SU-DHL-6 (cell line): Measurements from ENCODE around the gene E2F6.

Experiments
- H2AFZ ChIP-seq: fragments of 200-600 bp; sonication (generic); 2 replicates; pipeline ENCODE4 v1.6.1; 2014; ENCODE audit warnings: low read depth, mild to moderate bottlenecking, moderate library complexity, mixed read lengths, antibody characterized with exemption, low read length; ENCODE audit not compliant: severe bottlenecking
- H3F3A ChIP-seq: fragments of 200-600 bp; shearing (Covaris generic); 2 replicates; pipeline ENCODE4 v1.6.0; 2016; ENCODE audit warnings: antibody characterized with exemption, mild to moderate bottlenecking; ENCODE audit not compliant: insufficient read depth
- H3K27ac ChIP-seq: fragments of 200-600 bp; sonication (generic); 2 replicates; pipeline ENCODE4 v1.5.1; 2016; ENCODE audit warnings: low read depth, mild to moderate bottlenecking, low read length, moderate library complexity, mixed read lengths
- H3K27me3 ChIP-seq: fragments of 200-600 bp; sonication (generic), shearing (Covaris generic); 2 replicates; pipeline ENCODE4 v1.6.0; 2014; ENCODE audit warnings: mild to moderate bottlenecking, low read length
- H3K36me3 ChIP-seq: fragments of 200-600 bp; sonication (generic); 2 replicates; pipeline ENCODE4 v1.6.1; 2014; ENCODE audit warnings: mild to moderate bottlenecking, low read length, mixed read lengths
- H3K4me2 ChIP-seq: fragments of 300-600, 200-600 bp; shearing (Covaris generic), sonication (generic); 2 replicates; pipeline ENCODE4 v1.6.0; 2014; ENCODE audit warnings: low read length, low read depth, mild to moderate bottlenecking; ENCODE audit not compliant: poor library complexity, severe bottlenecking
- H3K4me3 ChIP-seq: fragments of 200-600 bp; sonication (generic); 2 replicates; pipeline ENCODE4 v1.5.1; 2014; ENCODE audit warnings: antibody characterized with exemption, low read length, mild to moderate bottlenecking, mixed read lengths; ENCODE audit not compliant: insufficient read depth, poor library complexity, severe bottlenecking
- H3K79me2 ChIP-seq: fragments of 200-600 bp; sonication (generic); 2 replicates; pipeline ENCODE4 v1.6.1; 2014; ENCODE audit warnings: mild to moderate bottlenecking, low read length, moderate library complexity; ENCODE audit not compliant: insufficient read depth
- H3K9ac ChIP-seq: fragments of 200-600 bp; sonication (generic); 2 replicates; pipeline ENCODE4 v1.7.0; 2014; ENCODE audit warnings: mild to moderate bottlenecking, low read length
- H3K9me2 ChIP-seq: fragments of 200-600 bp; sonication (generic); replicated peaks from 2 replicates; pipeline ENCODE4 v1.6.1; 2014; ENCODE audit warnings: low read length; ENCODE audit not compliant: insufficient read depth
- H3K9me3 ChIP-seq: fragments of 200-600 bp; sonication (generic); 2 replicates; pipeline ENCODE4 v1.6.1; 2014; ENCODE audit warnings: low read length, mixed read lengths; ENCODE audit not compliant: insufficient read depth
- H4K20me1 ChIP-seq: fragments of 200-600 bp; sonication (generic); 2 replicates; pipeline ENCODE4 v1.6.1; 2014; ENCODE audit warnings: low read depth, mild to moderate bottlenecking, antibody characterized with exemption, low read length, moderate library complexity, mixed read lengths
- EZH2phosphoT487 ChIP-seq: fragments of 200-600 bp; sonication (generic), shearing (Covaris generic); conservative IDR thresholded peaks from 2 replicates; pipeline ENCODE4 v1.6.1; 2018; ENCODE audit warnings: mild to moderate bottlenecking, antibody characterized with exemption, low read length, moderate library complexity, mixed read lengths
- TF ChIP-seq, protein P1 (sequence below): fragments of 200-600 bp; sonication (generic); IDR thresholded peaks from one replicate; pipeline ENCODE4 v1.5.1; 2017; ENCODE audit warnings: antibody characterized with exemption, mild to moderate bottlenecking, low read length, moderate library complexity; ENCODE audit not compliant: insufficient read depth, poor library complexity, severe bottlenecking

Gene E2F6

GRCh38 chr2:11482473-11483035 is 16.6 kb upstream of the E2F6 start:
- H3K27ac ChIP-seq, result no peak overlapping the region
- no peaks in the 10 kb centered on the region for H4K20me1 ChIP-seq
- no peaks in the 10 kb centered on the region for H3K9me3 ChIP-seq
- TF ChIP-seq, protein P1, sequence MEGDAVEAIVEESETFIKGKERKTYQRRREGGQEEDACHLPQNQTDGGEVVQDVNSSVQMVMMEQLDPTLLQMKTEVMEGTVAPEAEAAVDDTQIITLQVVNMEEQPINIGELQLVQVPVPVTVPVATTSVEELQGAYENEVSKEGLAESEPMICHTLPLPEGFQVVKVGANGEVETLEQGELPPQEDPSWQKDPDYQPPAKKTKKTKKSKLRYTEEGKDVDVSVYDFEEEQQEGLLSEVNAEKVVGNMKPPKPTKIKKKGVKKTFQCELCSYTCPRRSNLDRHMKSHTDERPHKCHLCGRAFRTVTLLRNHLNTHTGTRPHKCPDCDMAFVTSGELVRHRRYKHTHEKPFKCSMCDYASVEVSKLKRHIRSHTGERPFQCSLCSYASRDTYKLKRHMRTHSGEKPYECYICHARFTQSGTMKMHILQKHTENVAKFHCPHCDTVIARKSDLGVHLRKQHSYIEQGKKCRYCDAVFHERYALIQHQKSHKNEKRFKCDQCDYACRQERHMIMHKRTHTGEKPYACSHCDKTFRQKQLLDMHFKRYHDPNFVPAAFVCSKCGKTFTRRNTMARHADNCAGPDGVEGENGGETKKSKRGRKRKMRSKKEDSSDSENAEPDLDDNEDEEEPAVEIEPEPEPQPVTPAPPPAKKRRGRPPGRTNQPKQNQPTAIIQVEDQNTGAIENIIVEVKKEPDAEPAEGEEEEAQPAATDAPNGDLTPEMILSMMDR, result no peak
- TF ChIP-seq EZH2phosphoT487, result no peak
- no peak overlapping the region for H3K4me3 ChIP-seq
- no peaks in the 10 kb centered on the region for H3K36me3 ChIP-seq
- H2AFZ ChIP-seq, result no peak overlapping the region
- H3F3A ChIP-seq, result no peaks in the 10 kb centered on the region
- H3K27me3 ChIP-seq, result no peaks in the 10 kb centered on the region
- H3K4me2 ChIP-seq, result no peak overlapping the region
- H3K9ac ChIP-seq, result no peak overlapping the region
- no peaks in the 10 kb centered on the region for H3K9me2 ChIP-seq
- no peaks in the 10 kb centered on the region for H3K79me2 ChIP-seq

GRCh38 chr2:11481789-11482472 is 16.0 kb upstream of the E2F6 start:
- H3F3A ChIP-seq, result no peaks in the 10 kb centered on the region
- no peaks in the 10 kb centered on the region for H3K36me3 ChIP-seq
- no peak overlapping the region for H2AFZ ChIP-seq
- no peaks in the 10 kb centered on the region for H3K9me3 ChIP-seq
- H3K27ac ChIP-seq, result no peak overlapping the region
- H3K9me2 ChIP-seq, result no peaks in the 10 kb centered on the region
- H3K9ac ChIP-seq, result no peak overlapping the region
- no peak overlapping the region for H3K4me3 ChIP-seq
- TF ChIP-seq, protein P1, result no peak
- no peak overlapping the region for H3K4me2 ChIP-seq
- H3K79me2 ChIP-seq, result no peaks in the 10 kb centered on the region
- H3K27me3 ChIP-seq, result no peaks in the 10 kb centered on the region
- H4K20me1 ChIP-seq, result no peaks in the 10 kb centered on the region

DNA sequence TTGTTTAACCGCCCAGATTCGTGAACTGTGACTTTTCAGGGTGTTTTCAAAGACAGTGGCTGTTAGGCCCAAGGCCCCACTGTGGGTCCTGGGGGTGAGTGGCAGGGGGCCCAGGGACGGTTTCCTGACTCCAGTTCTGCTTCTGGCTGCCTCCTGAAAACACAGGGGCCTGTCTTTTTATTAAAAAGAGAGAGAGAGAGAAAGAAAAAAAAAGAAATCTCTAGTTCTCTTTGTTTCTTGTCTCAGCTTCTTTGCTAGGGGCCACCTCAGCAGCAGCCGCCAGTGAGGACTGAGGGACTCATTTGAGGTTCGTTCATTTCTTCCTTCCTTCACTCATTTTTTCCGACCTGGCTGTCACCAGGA is 15.4 kb upstream of the E2F6 start:
- H3K9ac ChIP-seq, result no peak overlapping the region
- no peaks in the 10 kb centered on the region for H4K20me1 ChIP-seq
- no peaks in the 10 kb centered on the region for H3K79me2 ChIP-seq
- H3F3A ChIP-seq, result no peaks in the 10 kb centered on the region
- H3K4me2 ChIP-seq, result no peak overlapping the region
- H3K27me3 ChIP-seq, result no peaks in the 10 kb centered on the region
- H3K36me3 ChIP-seq, result no peaks in the 10 kb centered on the region
- TF ChIP-seq, protein P1, result no peak
- TF ChIP-seq EZH2phosphoT487, result no peak
- H3K4me3 ChIP-seq, result no peak overlapping the region
- no peaks in the 10 kb centered on the region for H3K9me2 ChIP-seq
- no peaks in the 10 kb centered on the region for H3K9me3 ChIP-seq
- no peak overlapping the region for H3K27ac ChIP-seq
- no peak overlapping the region for H2AFZ ChIP-seq
